H1 (cell line): ENCODE measurements around the gene RPN2.

Experiments used
- ATF2 ChIP-seq: IDR thresholded peaks from 2 replicates; pipeline ENCODE4 v1.6.1; 2012; ENCODE audit warnings: low read length, inconsistent platforms
- CHD2 ChIP-seq: IDR thresholded peaks from 2 replicates; pipeline ENCODE4 v1.6.1; 2012; ENCODE audit warnings: low read length, improper control_type of control experiment
- CTCF ChIP-seq, 3 experiments: IDR thresholded peaks; 1 replicate in 2 of 3; 2 replicates in 1 of 3; pipeline versions ENCODE4 v1.5.1 to v1.6.1; 2011; ENCODE audit warnings: low read length in 3 of 3, mild to moderate bottlenecking in 3 of 3, inconsistent platforms in 2 of 3, low read depth in 1 of 3, moderate library complexity in 1 of 3; ENCODE audit not compliant: insufficient read depth in 1 of 3; ENCODE audit errors: control extremely low read depth in 1 of 3
- EP300 ChIP-seq, 2 experiments: IDR thresholded peaks; 1 replicate in 1 of 2; 2 replicates in 1 of 2; pipeline ENCODE4 v1.6.1; 2011 to 2012; ENCODE audit warnings: low read depth in 2 of 2, low read length in 2 of 2, mild to moderate bottlenecking in 2 of 2, borderline replicate concordance in 1 of 2, inconsistent platforms in 1 of 2, moderate library complexity in 1 of 2
- EZH2 ChIP-seq: fragments of 200-600 bp; sonication (generic); IDR thresholded peaks from 2 replicates; pipeline ENCODE4 v1.7.1; 2012; ENCODE audit warnings: low read depth, mild to moderate bottlenecking, moderate library complexity, low read length, inconsistent platforms; ENCODE audit not compliant: severe bottlenecking
- GTF2F1 ChIP-seq: IDR thresholded peaks from 2 replicates; pipeline ENCODE4 v1.6.1; 2012; ENCODE audit warnings: low read depth, low read length, improper control_type of control experiment, borderline replicate concordance
- POLR2A ChIP-seq, 2 experiments: IDR thresholded peaks; 1 replicate in 1 of 2; 2 replicates in 1 of 2; pipeline ENCODE4 v1.6.1; 2011; ENCODE audit warnings: low read depth in 2 of 2, low read length in 2 of 2, mild to moderate bottlenecking in 2 of 2; ENCODE audit errors: control extremely low read depth in 1 of 2
- RAD21 ChIP-seq, 2 experiments: IDR thresholded peaks in 1 of 2; conservative IDR thresholded peaks in 1 of 2; 2 replicates each; pipeline ENCODE4 v1.6.1; 2011; ENCODE audit warnings: low read depth in 2 of 2, low read length in 2 of 2, improper control_type of control experiment in 1 of 2, inconsistent platforms in 1 of 2, mild to moderate bottlenecking in 1 of 2, moderate library complexity in 1 of 2
- RNF2 ChIP-seq: fragments of 200-900, 300-1000 bp; sonication (generic); IDR thresholded peaks from 2 replicates; pipeline ENCODE4 v1.7.1; 2016; ENCODE audit warnings: borderline replicate concordance, low read depth, mild to moderate bottlenecking, antibody characterized with exemption, low read length; ENCODE audit not compliant: poor library complexity, severe bottlenecking; ENCODE audit errors: missing control alignments
- SUZ12 ChIP-seq: fragments of 200-600 bp; sonication (generic); IDR thresholded peaks from 2 replicates; pipeline ENCODE4 v1.6.1; 2012; ENCODE audit warnings: mild to moderate bottlenecking, inconsistent platforms, low read length, moderate library complexity, mixed read lengths

GRCh38 chr20:37207171-37207570 is 28.0 kb downstream of the RPN2 start:
- TF ChIP-seq CTCF (IDR thresholded peaks at IDR 0.05; ENCODE audit: control extremely low read depth in 1 of 3, insufficient read depth in 1 of 3, low read depth in 1 of 3, low read length in 3 of 3) (no peak), GTF2F1 (no peak), POLR2A (IDR thresholded peaks at IDR 0.05; ENCODE audit: control extremely low read depth in 1 of 2, low read depth in 2 of 2, low read length in 2 of 2) (no peak), EP300 (IDR thresholded peaks at IDR 0.05; ENCODE audit: borderline replicate concordance in 1 of 2, low read depth in 2 of 2, low read length in 2 of 2) (no peak), EZH2 (no peak), SUZ12 (no peak), RAD21 (IDR thresholded peaks at IDR 0.05 in 1 of 2, conservative IDR thresholded peaks at IDR 0.05 in 1 of 2; ENCODE audit: low read depth in 2 of 2, low read length in 2 of 2) (no peak), ATF2 (no peak), RNF2 (no peak), CHD2 (no peak)
